ENCODE data around the gene DLEC1.

DLEC1 gene

DNA sequence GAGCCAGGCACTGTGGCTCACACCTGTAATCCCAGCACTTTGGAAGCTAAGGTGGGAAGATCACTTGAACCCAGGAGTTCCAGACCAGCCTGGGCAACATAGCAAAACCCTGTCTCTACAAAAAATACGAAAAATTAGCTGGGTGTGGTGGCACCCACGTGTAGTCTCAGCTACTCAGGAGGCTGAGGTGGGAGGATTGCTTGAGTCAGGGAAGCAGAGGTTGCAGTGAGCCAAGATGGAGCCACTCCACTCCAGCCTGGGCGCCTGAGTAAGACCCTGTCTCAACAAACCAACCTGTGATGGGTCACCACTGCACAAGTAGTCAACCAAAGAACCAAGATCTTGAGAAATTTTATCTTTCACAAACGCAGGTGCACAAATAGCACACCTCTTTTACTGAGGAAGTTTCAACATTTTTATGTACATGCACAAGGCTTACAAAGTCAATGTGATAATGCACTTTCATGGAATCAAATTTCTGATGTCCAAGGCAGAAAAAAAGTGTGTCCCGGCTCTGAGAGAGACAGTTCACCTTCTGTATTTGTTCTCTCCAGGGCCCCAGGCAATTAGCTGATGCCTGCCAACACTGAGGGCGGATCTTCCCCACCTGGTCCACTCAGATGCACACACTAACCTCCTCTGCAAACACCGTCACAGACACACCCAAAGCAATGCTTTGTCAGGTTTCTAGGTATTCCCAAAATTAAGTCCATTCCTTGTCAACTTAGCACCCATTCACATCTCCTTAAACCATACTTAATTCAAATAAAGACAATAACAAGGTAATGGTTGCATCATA is 85.5 kb downstream of the DLEC1 start:
- H4K20me1 ChIP-seq (ENCODE audit: insufficient read depth, low read length): peaks cover 4% of the 10 kb centered on the region
- H3K36me3 ChIP-seq (ENCODE audit: insufficient read depth, low read length): peaks cover 93% of the 10 kb centered on the region
- H3K79me2 ChIP-seq (ENCODE audit: insufficient read depth, low read length): no peaks in the 10 kb centered on the region
- H3K27ac ChIP-seq (ENCODE audit: low read length): no peak overlapping the region
- no peaks in the 10 kb centered on the region for H3K4me1 ChIP-seq (ENCODE audit: insufficient read depth, low read length)
- H2AFZ ChIP-seq (ENCODE audit: low read depth, low read length): no peak overlapping the region
- no peak for ATAC-seq (ENCODE audit: insufficient read depth, low read depth)
- no peak overlapping the region for H3K4me3 ChIP-seq (ENCODE audit: low read depth in 1 of 2, low read length in 2 of 2)
- H3K27me3 ChIP-seq (ENCODE audit: insufficient read depth, low read length, poor library complexity): no peaks in the 10 kb centered on the region
- DNase-seq: no peak
- TF ChIP-seq, protein P1, sequence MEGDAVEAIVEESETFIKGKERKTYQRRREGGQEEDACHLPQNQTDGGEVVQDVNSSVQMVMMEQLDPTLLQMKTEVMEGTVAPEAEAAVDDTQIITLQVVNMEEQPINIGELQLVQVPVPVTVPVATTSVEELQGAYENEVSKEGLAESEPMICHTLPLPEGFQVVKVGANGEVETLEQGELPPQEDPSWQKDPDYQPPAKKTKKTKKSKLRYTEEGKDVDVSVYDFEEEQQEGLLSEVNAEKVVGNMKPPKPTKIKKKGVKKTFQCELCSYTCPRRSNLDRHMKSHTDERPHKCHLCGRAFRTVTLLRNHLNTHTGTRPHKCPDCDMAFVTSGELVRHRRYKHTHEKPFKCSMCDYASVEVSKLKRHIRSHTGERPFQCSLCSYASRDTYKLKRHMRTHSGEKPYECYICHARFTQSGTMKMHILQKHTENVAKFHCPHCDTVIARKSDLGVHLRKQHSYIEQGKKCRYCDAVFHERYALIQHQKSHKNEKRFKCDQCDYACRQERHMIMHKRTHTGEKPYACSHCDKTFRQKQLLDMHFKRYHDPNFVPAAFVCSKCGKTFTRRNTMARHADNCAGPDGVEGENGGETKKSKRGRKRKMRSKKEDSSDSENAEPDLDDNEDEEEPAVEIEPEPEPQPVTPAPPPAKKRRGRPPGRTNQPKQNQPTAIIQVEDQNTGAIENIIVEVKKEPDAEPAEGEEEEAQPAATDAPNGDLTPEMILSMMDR (IDR thresholded peaks at IDR 0.05; ENCODE audit: borderline replicate concordance, extremely low read depth, low read length, poor library complexity, severe bottlenecking): no peak
- H3K9me3 ChIP-seq (ENCODE audit: insufficient read depth, low read length, severe bottlenecking): no peaks in the 10 kb centered on the region
- no peak overlapping the region for H3K9ac ChIP-seq (ENCODE audit: low read depth, low read length)
- H3K4me2 ChIP-seq (ENCODE audit: insufficient read depth, low read length): no peak overlapping the region

DNA sequence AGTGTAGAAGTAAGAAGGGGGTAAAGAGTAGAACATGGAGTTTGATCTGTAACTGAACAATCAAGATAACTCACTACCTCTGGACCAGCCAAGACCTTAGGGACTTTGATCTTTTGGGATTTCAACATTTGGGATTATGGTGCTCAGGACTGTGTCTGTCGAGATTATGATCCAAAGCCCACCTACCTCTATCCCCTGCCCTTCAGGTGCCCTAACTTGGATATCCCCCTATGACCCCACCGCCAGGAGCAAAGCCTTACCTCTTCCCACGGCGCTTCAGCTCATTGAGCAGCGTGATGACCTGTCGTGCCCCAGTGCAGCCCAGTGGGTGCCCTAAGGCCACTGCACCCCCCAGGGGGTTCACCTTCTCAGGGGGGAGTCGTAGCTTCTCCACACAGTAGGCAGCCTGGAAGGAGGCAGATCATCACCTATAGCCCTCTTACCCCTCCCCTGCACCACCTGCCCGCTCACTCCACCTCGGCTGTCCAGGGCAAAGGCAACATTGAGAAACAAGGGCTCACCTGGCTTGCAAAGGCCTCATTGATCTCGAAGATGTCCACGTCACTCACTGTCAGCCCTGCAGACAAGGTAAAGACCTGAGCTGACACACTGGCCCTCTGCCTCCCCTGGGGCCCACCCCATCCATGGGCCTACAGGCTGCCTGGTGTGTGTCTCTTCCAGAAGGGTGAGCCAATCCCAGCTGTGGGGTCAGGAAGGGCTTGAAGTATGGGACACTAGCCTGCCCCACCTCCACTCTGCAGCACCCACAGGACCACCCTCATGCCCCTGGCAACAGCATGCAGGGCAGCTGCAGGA is 86.5 kb downstream of the DLEC1 start:
- Histone ChIP-seq H3K4me3 (ENCODE audit: low read depth in 1 of 2, low read length in 2 of 2) (no peak overlapping the region), H4K20me1 (ENCODE audit: insufficient read depth, low read length) (peaks cover 4% of the 10 kb centered on the region), H3K4me2 (ENCODE audit: insufficient read depth, low read length) (no peak overlapping the region), H3K9me3 (ENCODE audit: insufficient read depth, low read length, severe bottlenecking) (no peaks in the 10 kb centered on the region), H3K27me3 (ENCODE audit: insufficient read depth, low read length, poor library complexity) (no peaks in the 10 kb centered on the region), H3K36me3 (ENCODE audit: insufficient read depth, low read length) (peaks cover 94% of the 10 kb centered on the region), H3K9ac (ENCODE audit: low read depth, low read length) (no peak overlapping the region), H3K79me2 (ENCODE audit: insufficient read depth, low read length) (no peaks in the 10 kb centered on the region), H3K27ac (ENCODE audit: low read length) (no peak overlapping the region), H2AFZ (ENCODE audit: low read depth, low read length) (no peak overlapping the region), H3K4me1 (ENCODE audit: insufficient read depth, low read length) (no peaks in the 10 kb centered on the region)
- DNase-seq (no peak), ATAC-seq (ENCODE audit: insufficient read depth, low read depth) (no peak)
- TF ChIP-seq, protein P1 (IDR thresholded peaks at IDR 0.05; ENCODE audit: borderline replicate concordance, extremely low read depth, low read length, poor library complexity, severe bottlenecking): no peak
- TF ChIP-seq EZH2 (IDR thresholded peaks at IDR 0.05; ENCODE audit: borderline replicate concordance, low read depth, low read length, severe bottlenecking): no peak

DNA sequence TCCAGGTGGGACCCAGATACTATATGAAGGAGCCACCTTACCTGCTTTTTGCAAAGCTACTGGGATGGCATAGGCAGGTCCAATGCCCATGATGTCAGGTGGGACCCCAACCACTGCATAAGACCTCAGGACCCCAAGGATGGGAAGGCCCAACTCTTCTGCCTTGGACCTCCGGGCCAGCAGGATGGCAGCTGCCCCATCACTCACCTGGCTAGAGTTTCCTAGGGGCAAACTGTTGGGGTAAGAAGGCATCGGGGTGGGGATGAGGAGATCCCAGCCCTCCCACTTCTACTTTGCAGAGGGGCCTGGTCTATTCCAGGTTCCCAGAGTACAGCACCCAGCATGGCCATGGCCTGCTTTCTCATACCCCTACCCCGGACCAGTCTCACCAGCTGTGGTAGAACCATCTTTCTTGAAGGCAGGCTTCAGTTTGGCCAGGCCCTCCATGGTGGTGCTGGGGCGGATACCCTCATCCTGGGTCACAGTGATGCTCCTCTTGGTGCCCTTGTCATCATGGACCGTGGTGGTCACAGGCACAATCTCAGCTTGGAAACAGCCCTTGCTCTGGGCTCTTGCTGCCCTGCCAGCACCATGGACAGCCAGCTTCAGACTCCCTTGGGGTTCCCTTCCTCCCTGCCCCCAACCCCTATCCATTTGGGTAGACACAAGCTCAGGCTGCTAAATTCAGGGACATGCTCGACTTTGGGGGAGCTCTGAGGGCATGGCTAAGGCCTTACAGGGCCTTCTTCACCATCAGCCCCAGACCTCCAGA is 87.3 kb downstream of the DLEC1 start:
- no peak overlapping the region for H3K9ac ChIP-seq (ENCODE audit: low read depth, low read length)
- no peaks in the 10 kb centered on the region for H3K79me2 ChIP-seq (ENCODE audit: insufficient read depth, low read length)
- H3K4me3 ChIP-seq (ENCODE audit: low read depth in 1 of 2, low read length in 2 of 2): no peak overlapping the region
- H3K4me1 ChIP-seq (ENCODE audit: insufficient read depth, low read length): no peaks in the 10 kb centered on the region
- peaks cover 4% of the 10 kb centered on the region for H4K20me1 ChIP-seq (ENCODE audit: insufficient read depth, low read length)
- no peaks in the 10 kb centered on the region for H3K9me3 ChIP-seq (ENCODE audit: insufficient read depth, low read length, severe bottlenecking)
- ATAC-seq (ENCODE audit: insufficient read depth, low read depth) (no peak), DNase-seq (no peak)
- no peak for TF ChIP-seq EZH2 (IDR thresholded peaks at IDR 0.05; ENCODE audit: borderline replicate concordance, low read depth, low read length, severe bottlenecking)
- TF ChIP-seq, protein P1 (IDR thresholded peaks at IDR 0.05; ENCODE audit: borderline replicate concordance, extremely low read depth, low read length, poor library complexity, severe bottlenecking): no peak
- peaks cover 94% of the 10 kb centered on the region for H3K36me3 ChIP-seq (ENCODE audit: insufficient read depth, low read length)
- H3K27me3 ChIP-seq (ENCODE audit: insufficient read depth, low read length, poor library complexity): no peaks in the 10 kb centered on the region
- H3K4me2 ChIP-seq (ENCODE audit: insufficient read depth, low read length): no peak overlapping the region
- no peak overlapping the region for H3K27ac ChIP-seq (ENCODE audit: low read length)
- H2AFZ ChIP-seq (ENCODE audit: low read depth, low read length): no peak overlapping the region
